ENCODE data around the gene FHAD1. TPM values are rescaled to one million over a fixed set of nuclear protein-coding genes. Genes with fewer than 3 reads are reported as not detected.

FHAD1 gene
- total RNA-seq, 2 experiments from 2014 or later: not detected

DNA sequence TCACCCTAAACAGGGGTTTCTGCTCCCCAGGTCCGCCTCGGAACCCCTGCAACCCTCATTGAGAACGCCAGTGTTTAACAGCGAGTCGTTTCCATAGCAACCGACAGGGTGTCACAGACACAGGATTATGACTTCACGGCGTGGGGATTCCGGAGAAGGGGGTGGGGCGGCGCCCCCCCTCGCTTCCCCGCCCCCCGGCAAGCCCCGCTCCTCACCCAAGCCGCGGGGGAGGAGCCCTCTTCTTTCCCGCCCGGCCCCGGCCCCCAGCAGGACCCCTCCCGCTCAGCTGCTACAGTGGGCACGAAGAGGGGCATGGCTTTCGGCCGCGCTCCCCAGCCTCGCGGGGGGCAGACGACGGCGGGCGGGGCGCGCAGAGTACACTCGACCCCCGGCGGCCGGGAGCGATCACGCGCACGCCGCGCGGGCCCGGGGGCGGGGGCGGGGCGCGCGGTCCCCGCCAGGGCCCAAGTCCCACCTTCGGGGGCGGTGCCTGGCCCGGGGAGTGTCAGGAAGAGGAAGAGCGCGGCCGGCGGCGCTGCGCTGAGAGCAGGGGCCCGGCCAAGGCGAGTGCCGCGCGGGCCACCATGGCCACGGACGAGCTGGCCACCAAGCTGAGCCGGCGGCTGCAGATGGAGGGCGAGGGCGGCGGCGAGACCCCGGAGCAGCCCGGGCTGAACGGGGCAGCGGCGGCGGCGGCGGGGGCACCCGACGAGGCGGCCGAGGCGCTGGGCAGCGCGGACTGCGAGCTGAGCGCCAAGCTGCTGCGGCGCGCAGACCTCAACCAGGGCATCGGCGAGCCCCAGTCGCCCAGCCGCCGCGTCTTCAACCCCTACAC is 162.6 kb downstream of the FHAD1 start, which contains the start of gene EFHD2:
Gene EFHD2 (plus strand): TSS at position 501 of the 835 bp plus-strand sequence. CDS start 84 bp downstream, at position 585.
- Mint-ChIP-seq H3K27ac (peak within 1 kb of the TSS; percentile 81), H3K27me3 (no peaks in the 10 kb centered on the region), H3K9me3 (no peaks in the 10 kb centered on the region), H3K4me3 (peak within 1 kb of the TSS; percentile 92), H3K36me3 (peaks cover 6% of the 10 kb centered on the region), H3K4me1 (ENCODE audit: low read depth) (peaks cover 34% of the 10 kb centered on the region)
- peak; percentile 86 for DNase-seq
- CTCF ChIA-PET: interaction anchor here (2.9 kb wide), 1 partner anchor 86 kb away, joined by 12 read pairs; no protein-coding TSS in a partner anchor
- intact Hi-C loops (cut with micrococcal nuclease): loop anchor here (2.0 to 5.0 kb wide), 3 partner anchors 57 to 162 kb away; partner anchors contain the start of genes CASP9 and FHAD1
- POLR2A ChIA-PET: no interaction called here

DNA sequence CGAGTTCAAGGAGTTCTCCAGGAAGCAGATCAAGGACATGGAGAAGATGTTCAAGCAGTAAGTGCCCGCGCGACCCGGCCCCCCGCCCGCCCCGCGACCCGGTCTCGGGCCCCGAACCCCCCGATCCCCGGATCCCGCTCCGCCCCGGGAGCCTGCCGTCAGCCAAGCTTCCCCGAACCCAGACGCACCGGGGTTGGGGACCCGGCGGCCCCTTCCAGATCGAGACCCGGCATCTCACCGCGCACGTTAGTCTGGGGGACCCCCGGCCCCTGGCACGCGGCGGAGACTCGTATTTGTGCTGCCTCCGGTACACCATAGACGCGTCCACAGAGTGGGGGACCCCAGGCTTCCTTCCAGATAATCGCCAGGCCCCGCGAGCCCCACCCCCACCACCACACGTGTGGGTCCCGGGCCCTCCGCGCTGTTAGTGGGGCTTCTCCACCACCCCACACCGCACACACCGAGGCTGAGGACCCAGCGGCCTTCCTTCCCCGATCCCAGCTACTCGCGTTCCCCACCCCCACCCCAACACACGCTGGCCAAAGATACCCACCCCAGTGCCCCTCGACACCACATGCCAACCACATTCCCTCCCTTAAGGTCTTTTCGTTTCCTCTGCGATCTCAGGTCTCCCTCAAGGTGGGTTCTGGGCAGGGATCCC is 163.3 kb downstream of the FHAD1 start:
- Mint-ChIP-seq H3K4me3 (peak overlapping the region; percentile 92), H3K27me3 (no peaks in the 10 kb centered on the region)
- POLR2A ChIA-PET: no interaction called here

DNA sequence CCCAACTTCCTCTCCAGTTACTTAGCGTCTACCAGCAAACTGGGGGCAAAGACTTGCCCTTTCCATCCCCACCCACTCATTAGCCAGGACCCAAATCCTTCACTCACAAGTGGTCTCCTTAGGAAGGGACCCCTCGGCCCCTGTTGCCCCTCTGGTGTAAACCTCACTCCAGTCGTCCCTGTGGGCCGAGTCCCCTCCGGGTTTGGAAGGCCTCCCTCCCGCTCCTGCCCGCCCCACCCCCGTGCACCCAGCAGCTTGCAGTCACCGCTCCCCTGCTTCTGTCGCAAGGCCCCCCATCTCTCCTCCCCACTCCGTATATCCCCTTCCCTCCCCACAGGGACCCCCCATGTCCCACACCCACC is 163.8 kb downstream of the FHAD1 start:
- peak; percentile 23 for DNase-seq
- Mint-ChIP-seq H3K27me3 (no peaks in the 10 kb centered on the region), H3K4me3 (peak overlapping the region; percentile 92), H3K27ac (peak overlapping the region; percentile 81), H3K9me3 (no peaks in the 10 kb centered on the region), H3K36me3 (peaks cover 11% of the 10 kb centered on the region), H3K4me1 (ENCODE audit: low read depth) (peaks cover 47% of the 10 kb centered on the region)
- intact Hi-C loops (cut with micrococcal nuclease): no loop called here
- POLR2A ChIA-PET: no interaction called here
- CTCF ChIA-PET: no interaction called here

More for the DNA sequence above, 163.3 kb downstream of the FHAD1 start:
- CTCF ChIA-PET: interaction anchor here (2.9 kb wide), 1 partner anchor 87 kb away, joined by 12 read pairs; no protein-coding TSS in a partner anchor
- DNase-seq: peak; percentile 16
- Mint-ChIP-seq H3K9me3 (no peaks in the 10 kb centered on the region), H3K27ac (peak overlapping the region; percentile 81), H3K4me1 (ENCODE audit: low read depth) (peaks cover 42% of the 10 kb centered on the region), H3K36me3 (peaks cover 11% of the 10 kb centered on the region)
- intact Hi-C loops (cut with micrococcal nuclease): no loop called here

DNA sequence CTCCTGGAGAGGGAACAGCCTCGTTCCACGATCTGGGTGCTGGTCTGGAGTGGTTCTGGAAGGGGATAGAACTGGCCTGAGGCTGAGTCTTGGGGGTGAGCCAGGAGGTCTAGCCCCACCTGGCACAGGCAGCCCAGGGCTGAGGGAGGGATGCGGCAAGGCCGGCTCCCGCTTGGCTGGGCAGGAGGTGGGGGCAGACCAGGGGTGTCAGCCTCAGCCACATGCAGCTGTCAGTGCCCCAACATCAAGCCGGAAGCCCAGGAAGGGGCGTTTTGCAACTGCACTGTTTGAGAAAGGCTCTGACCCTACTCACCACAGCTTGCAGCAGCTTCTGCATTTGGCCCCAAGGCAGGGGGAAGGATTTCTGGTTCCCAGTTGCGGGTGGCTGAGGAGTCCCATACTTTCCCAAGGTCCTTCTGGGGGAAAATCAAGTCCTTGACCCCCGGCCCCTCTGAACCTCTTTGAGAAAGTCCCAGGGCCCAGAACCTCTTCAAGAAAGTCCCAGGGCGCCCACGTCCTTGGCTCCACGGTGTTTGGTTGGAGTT is 164.6 kb downstream of the FHAD1 start:
- H3K4me3 Mint-ChIP-seq: peak overlapping the region; percentile 92
- H3K27me3 Mint-ChIP-seq: no peaks in the 10 kb centered on the region
- H3K27ac Mint-ChIP-seq: peak overlapping the region; percentile 64
- peak; percentile 64 for DNase-seq
- intact Hi-C loops (cut with micrococcal nuclease): no loop called here
- peaks cover 11% of the 10 kb centered on the region for H3K36me3 Mint-ChIP-seq
- peaks cover 55% of the 10 kb centered on the region for H3K4me1 Mint-ChIP-seq (ENCODE audit: low read depth)
- CTCF ChIA-PET: interaction anchor here (1.0 to 2.0 kb wide), 4 partner anchors 20 to 421 kb away, joined by 3 to 14 read pairs (median 9); no protein-coding TSS in a partner anchor
- POLR2A ChIA-PET: interaction anchor here (1.1 to 1.4 kb wide), 2 partner anchors 20 to 22 kb away, joined by 3 to 4 read pairs; no protein-coding TSS in a partner anchor
- H3K9me3 Mint-ChIP-seq: no peaks in the 10 kb centered on the region

DNA sequence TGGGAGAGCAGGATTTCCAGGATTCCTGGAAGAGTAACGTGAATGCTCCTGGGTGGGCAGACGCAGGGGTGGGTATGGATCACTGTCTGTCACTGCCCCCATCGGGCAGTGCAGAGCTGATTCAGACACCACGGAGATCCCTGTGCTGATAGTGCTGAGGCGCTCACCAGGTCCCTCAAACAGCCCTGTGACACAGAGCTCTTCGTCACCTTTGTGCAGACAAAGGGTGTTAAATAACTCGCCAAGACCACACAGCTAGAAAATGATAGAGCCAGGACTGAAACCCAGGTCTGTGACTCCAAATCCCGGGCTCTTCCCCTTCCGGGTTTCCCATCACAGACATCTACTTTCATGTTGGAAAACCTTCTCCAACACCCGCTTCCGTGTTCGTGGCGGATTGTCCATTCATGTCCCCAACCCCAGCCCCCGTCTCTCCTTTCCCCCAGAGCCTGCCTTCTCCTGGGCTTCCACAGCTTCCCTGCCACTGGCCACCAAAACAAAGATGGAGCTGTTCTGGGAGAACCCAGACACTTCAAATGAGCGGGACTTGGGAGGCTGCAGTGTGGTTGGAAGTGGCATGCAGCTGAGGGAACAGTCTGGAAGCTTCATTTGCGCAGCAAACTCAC is 165.3 kb downstream of the FHAD1 start:
- ChIA-PET POLR2A (interaction anchor here (1.1 to 1.4 kb wide), 2 partner anchors 20 to 21 kb away, joined by 3 to 4 read pairs; no protein-coding TSS in a partner anchor), CTCF (interaction anchor here (1.0 to 2.0 kb wide), 4 partner anchors 19 to 421 kb away, joined by 3 to 14 read pairs (median 9); no protein-coding TSS in a partner anchor)
- intact Hi-C loops (cut with micrococcal nuclease): no loop called here
- peak overlapping the region; percentile 92 for H3K4me3 Mint-ChIP-seq
- H3K9me3 Mint-ChIP-seq: no peaks in the 10 kb centered on the region
- no peaks in the 10 kb centered on the region for H3K27me3 Mint-ChIP-seq
- DNase-seq: peak; percentile 78
- H3K4me1 Mint-ChIP-seq (ENCODE audit: low read depth): peaks cover 61% of the 10 kb centered on the region
- peaks cover 11% of the 10 kb centered on the region for H3K36me3 Mint-ChIP-seq
- H3K27ac Mint-ChIP-seq: peak overlapping the region; percentile 64

DNA sequence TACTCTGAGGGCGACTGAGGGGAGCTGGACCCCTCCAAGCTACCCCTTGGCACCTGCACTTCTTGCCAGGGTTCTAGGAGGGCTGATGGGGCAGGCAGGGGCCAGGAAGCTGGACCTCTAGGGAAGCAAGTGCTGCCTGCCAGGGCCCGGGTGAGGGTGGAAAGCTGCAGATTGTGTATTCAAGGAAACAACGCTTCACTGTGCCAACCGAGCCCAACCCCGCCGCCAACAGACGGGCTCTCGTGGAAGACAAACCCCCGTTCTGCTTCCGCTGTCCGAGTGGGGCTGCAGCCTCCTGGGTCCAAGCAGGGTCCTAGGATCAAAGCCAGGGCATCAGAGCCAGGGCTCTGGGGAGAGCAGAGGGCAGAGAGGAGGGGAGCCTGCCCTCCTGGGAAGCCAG is 165.8 kb downstream of the FHAD1 start:
- CTCF ChIA-PET: interaction anchor here (1.2 to 2.0 kb wide), 3 partner anchors 18 to 90 kb away, joined by 6 to 14 read pairs (median 12); no protein-coding TSS in a partner anchor
- Mint-ChIP-seq H3K27ac (no peak overlapping the region), H3K36me3 (peaks cover 11% of the 10 kb centered on the region), H3K4me1 (ENCODE audit: low read depth) (peaks cover 67% of the 10 kb centered on the region), H3K4me3 (no peak overlapping the region), H3K27me3 (no peaks in the 10 kb centered on the region), H3K9me3 (no peaks in the 10 kb centered on the region)
- DNase-seq: no peak
- POLR2A ChIA-PET: interaction anchor here (1.1 kb wide), 1 partner anchor 21 kb away, joined by 4 read pairs; no protein-coding TSS in a partner anchor
- intact Hi-C loops (cut with micrococcal nuclease): no loop called here

DNA sequence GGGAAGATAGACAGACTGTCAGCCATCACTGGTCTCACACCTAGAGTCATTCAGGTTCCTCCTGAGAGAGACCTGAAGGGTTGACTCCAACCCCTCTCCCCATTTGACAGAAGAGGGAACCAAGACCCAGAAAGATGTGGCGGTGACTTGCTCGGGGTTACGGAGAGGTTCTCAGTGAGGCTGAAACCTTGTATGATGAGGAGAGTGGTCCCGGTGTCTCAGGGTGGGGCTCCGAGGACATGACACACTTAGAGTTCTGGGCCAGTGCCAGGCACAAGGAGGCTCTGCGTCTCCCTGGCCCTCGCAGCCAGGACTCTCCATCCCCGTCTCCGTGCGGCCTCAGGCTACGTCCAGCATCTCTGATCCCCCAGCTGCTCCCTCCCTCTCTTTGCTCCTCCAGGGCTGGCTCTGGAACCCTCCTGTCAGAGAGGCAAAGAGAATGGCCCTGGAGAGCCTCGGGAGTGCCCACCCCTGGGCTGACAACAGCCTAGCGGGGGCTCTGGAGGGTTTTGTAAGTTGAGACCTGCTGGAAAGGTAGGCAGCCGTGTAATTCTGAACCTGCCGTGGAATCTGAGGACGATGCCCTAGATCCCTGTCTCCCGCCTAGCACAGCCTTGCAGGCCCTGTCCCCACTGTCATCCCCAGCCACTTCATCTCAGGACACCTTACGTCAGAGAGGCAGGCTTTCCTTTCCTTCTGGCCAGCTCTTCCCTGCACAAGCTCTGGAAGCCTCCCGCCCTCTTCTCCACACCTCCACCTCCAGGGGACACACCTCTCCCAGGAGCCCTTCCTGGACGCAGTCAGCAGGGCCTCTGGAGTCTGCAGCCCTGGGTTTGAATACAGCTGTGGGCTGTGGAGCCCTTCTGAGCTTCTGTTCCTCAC is 166.8 kb downstream of the FHAD1 start:
- POLR2A ChIA-PET: interaction anchor here (0.9 kb wide), 1 partner anchor 54 kb away, joined by 4 read pairs; no protein-coding TSS in a partner anchor

DNA sequence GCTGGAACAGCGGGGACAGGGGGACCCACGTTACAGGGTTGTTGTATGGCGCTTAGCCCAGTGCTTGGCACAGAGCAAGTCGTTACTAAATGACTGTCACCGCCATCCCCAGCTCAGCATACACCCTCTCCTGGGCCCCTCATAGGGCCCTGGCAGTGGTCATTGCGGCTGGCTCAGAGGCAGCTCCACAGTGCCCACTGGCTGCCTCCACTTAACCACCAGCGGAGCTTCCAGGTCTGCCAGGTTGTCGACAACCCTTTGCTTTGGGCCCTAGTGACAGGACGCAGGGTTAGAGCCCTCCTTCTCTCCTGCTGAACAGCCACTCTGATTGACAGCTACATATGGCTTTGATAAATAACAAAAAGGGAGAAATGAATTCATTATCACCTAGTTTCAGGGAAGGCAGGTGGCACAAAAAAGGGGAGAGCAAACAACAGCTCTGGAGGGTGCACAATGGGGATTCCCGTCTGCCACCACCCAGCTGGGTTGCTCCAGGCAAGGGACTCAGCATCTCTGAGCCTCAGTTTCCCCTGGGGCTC is 167.5 kb downstream of the FHAD1 start:
- Mint-ChIP-seq H3K36me3 (peaks cover 11% of the 10 kb centered on the region), H3K27me3 (no peaks in the 10 kb centered on the region), H3K4me3 (no peak overlapping the region), H3K27ac (peak overlapping the region; percentile 16), H3K9me3 (no peaks in the 10 kb centered on the region), H3K4me1 (ENCODE audit: low read depth) (peaks cover 69% of the 10 kb centered on the region)
- ChIA-PET POLR2A (interaction anchor here (0.9 kb wide), 1 partner anchor 54 kb away, joined by 4 read pairs; no protein-coding TSS in a partner anchor), CTCF (interaction anchor here (0.8 to 1.0 kb wide), 2 partner anchors 91 to 92 kb away, joined by 3 read pairs; no protein-coding TSS in a partner anchor)
- intact Hi-C loops (cut with micrococcal nuclease): no loop called here
- DNase-seq: no peak

More for the DNA sequence above, 166.8 kb downstream of the FHAD1 start:
- Mint-ChIP-seq H3K36me3 (peaks cover 11% of the 10 kb centered on the region), H3K27me3 (no peaks in the 10 kb centered on the region), H3K4me3 (no peak overlapping the region), H3K4me1 (ENCODE audit: low read depth) (peaks cover 72% of the 10 kb centered on the region), H3K27ac (no peak overlapping the region), H3K9me3 (no peaks in the 10 kb centered on the region)
- CTCF ChIA-PET: interaction anchor here (0.8 to 1.0 kb wide), 2 partner anchors 90 to 92 kb away, joined by 3 read pairs; no protein-coding TSS in a partner anchor
- DNase-seq: no peak
- intact Hi-C loops (cut with micrococcal nuclease): no loop called here

DNA sequence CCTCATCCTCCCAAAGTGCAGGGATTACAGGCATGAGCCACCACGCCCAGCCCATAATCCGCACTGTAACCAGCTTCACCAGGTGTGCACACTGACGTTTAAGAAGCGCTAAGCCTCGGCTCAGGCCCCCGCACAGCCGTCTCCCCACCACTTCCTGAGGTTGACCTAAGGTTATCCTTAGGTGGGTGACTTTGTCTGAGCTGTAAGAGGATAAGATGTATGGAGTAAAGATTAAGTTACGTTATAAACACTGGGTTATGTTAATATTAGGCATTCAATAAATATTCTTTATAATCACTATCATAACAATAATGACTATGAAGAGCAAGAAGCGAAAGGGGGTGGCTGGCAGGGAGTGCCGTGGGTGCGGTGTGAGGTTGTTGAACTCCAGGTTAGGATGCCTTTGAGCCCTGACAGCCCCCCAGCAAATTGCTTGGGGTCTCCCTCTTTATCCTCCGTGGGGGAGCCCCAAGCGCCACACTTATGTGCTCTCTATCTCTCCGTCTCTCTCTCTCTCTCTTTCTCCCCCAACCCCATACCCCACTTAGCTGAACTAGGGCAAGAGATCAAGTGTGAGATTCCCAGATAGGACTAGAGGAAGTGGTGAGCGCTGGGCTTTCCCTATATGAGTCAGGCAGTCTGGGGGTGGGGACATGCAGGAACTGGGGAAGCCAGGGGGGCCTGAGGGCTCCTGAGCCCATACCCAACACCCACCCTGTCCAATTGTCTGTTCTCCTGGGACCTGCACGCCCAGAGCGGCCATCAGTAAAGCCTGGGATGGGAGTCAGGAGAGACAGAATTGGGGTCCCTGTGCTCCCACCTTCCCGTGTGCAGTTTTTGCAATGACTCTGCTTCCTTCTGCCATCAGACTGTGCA is 170.3 kb downstream of the FHAD1 start:
- H3K4me3 Mint-ChIP-seq: peak overlapping the region; percentile 35
- intact Hi-C loops (cut with micrococcal nuclease): loop anchor here (2.0 to 5.0 kb wide), 4 partner anchors 75 to 200 kb away; partner anchors contain the start of genes CASP9 and DDI2
- H3K9me3 Mint-ChIP-seq: no peaks in the 10 kb centered on the region
- peak overlapping the region; percentile 79 for H3K27ac Mint-ChIP-seq
- H3K36me3 Mint-ChIP-seq: peaks cover 13% of the 10 kb centered on the region
- H3K4me1 Mint-ChIP-seq (ENCODE audit: low read depth): peaks cover 60% of the 10 kb centered on the region
- POLR2A ChIA-PET: interaction anchor here (0.6 to 0.9 kb wide), 3 partner anchors 18 to 127 kb away, joined by 3 to 7 read pairs (median 3); no protein-coding TSS in a partner anchor
- no peaks in the 10 kb centered on the region for H3K27me3 Mint-ChIP-seq
- CTCF ChIA-PET: interaction anchor here (3.4 kb wide), 1 partner anchor 93 kb away, joined by 16 read pairs; no protein-coding TSS in a partner anchor
- DNase-seq: peak; percentile 73
